ENCODE results near the gene SLC25A19. TPM values are rescaled to one million over a fixed set of nuclear protein-coding genes. Genes with fewer than 3 reads are reported as not detected.
A peak's percentile ranks its signal among the peaks of the same experiment; 100 is the strongest.
"Not testable (repeated sequence)": the region's sequence is repeated elsewhere in the genome, so short reads cannot be mapped to it uniquely, and the experiment has no call there.

SLC25A19 gene
- total RNA-seq, 4 donors from 2014 or later = 16.7 to 23.1 (median 20.1) TPM

GRCh38 chr17:75289832-75290337 lies 652 bp upstream of the SLC25A19 start:
- Histone ChIP-seq H3K4me1 (peaks cover 0 to 14% (median 4%) of the 10 kb centered on the region in 4 donors), H3K9me3 (no peaks in the 10 kb centered on the region), H3K27ac (peak overlapping the region; percentile 56 to 95 (median 93)), H3K36me3 (peaks cover 0 to 19% (median 0%) of the 10 kb centered on the region in 3 donors), H3K27me3 (no peaks in the 10 kb centered on the region), H3K4me3 (peak overlapping the region; percentile 66 to 83 (median 72))
- peak in 3 of 5 experiments; percentile 3 to 20 (median 17) for TF ChIP-seq CTCF (IDR thresholded peaks at IDR 0.05)
- no peak for TF ChIP-seq POLR2A (IDR thresholded peaks at IDR 0.05)
- no peak for TF ChIP-seq EP300 (IDR thresholded peaks at IDR 0.05)
- WGBS, 2 donors = 1% methylated on average over 26 of the region's 26 CpGs
- peak; percentile 54 to 58 for DNase-seq (ENCODE audit: low spot score in 2 of 2)

GRCh38 chr17:75288770-75289114 lies 491 bp downstream of the SLC25A19 start:
- Histone ChIP-seq H3K4me1 (peaks cover 0 to 14% (median 4%) of the 10 kb centered on the region in 4 donors), H3K9me3 (no peaks in the 10 kb centered on the region), H3K27ac (peak overlapping the region in 3 of 4 donors; percentile 68 to 95 (median 91)), H3K36me3 (peaks cover 0 to 29% (median 0%) of the 10 kb centered on the region in 3 donors), H3K4me3 (peak overlapping the region; percentile 66 to 83 (median 72)), H3K27me3 (no peaks in the 10 kb centered on the region)
- no peak for DNase-seq (ENCODE audit: low spot score in 2 of 2)
- TF ChIP-seq POLR2A (IDR thresholded peaks at IDR 0.05) (no peak), EP300 (IDR thresholded peaks at IDR 0.05) (no peak), CTCF (IDR thresholded peaks at IDR 0.05) (no peak)
- 1 to 2% methylated on average over 14 of the region's 14 CpGs for WGBS, 2 donors

GRCh38 chr17:75288359-75288758 lies 874 bp downstream of the SLC25A19 start:
- no peak for TF ChIP-seq POLR2A (IDR thresholded peaks at IDR 0.05)
- TF ChIP-seq EP300 (IDR thresholded peaks at IDR 0.05) = no peak
- TF ChIP-seq CTCF (IDR thresholded peaks at IDR 0.05) = no peak
- Histone ChIP-seq H3K27me3 (no peaks in the 10 kb centered on the region), H3K9me3 (no peaks in the 10 kb centered on the region), H3K36me3 (peaks cover 0 to 32% (median 0%) of the 10 kb centered on the region in 3 donors), H3K4me3 (peak overlapping the region; percentile 66 to 83 (median 72)), H3K27ac (peak overlapping the region in 1 of 4 donors; percentile 95), H3K4me1 (peaks cover 0 to 14% (median 4%) of the 10 kb centered on the region in 4 donors)
- DNase-seq (ENCODE audit: low spot score in 2 of 2) = no peak
- WGBS, 2 donors = 17 to 31% methylated on average over 2 of the region's 2 CpGs

GRCh38 chr17:75287221-75287620 lies 2.0 kb downstream of the SLC25A19 start:
- no peak for TF ChIP-seq POLR2A (IDR thresholded peaks at IDR 0.05)
- no peaks in the 10 kb centered on the region for H3K9me3 ChIP-seq
- no peak overlapping the region for H3K4me3 ChIP-seq
- peaks cover 0 to 14% (median 4%) of the 10 kb centered on the region in 4 donors for H3K4me1 ChIP-seq
- H3K27me3 ChIP-seq = no peaks in the 10 kb centered on the region
- WGBS, 2 donors = 80 to 83% methylated on average over 9 of the region's 9 CpGs
- no peak overlapping the region for H3K27ac ChIP-seq
- no peak for DNase-seq (ENCODE audit: low spot score in 2 of 2)
- peaks cover 0 to 43% (median 3%) of the 10 kb centered on the region in 3 donors for H3K36me3 ChIP-seq

GRCh38 chr17:75285123-75285522 lies 4.1 kb downstream of the SLC25A19 start:
- Histone ChIP-seq H3K27me3 (no peaks in the 10 kb centered on the region), H3K36me3 (peaks cover 0 to 63% (median 7%) of the 10 kb centered on the region in 3 donors), H3K4me3 (no peak overlapping the region), H3K4me1 (peaks cover 0 to 14% (median 4%) of the 10 kb centered on the region in 4 donors), H3K9me3 (no peaks in the 10 kb centered on the region), H3K27ac (no peak overlapping the region)
- TF ChIP-seq CTCF (IDR thresholded peaks at IDR 0.05) (no peak), POLR2A (IDR thresholded peaks at IDR 0.05) (no peak), EP300 (IDR thresholded peaks at IDR 0.05) (no peak)
- DNase-seq (ENCODE audit: low spot score in 2 of 2) = no peak
- 80 to 81% methylated on average over 6 of the region's 6 CpGs for WGBS, 2 donors

- not testable (repeated sequence) for H3K27ac ChIP-seq; H3K9me3 ChIP-seq; H3K4me1 ChIP-seq; H3K27me3 ChIP-seq; DNase-seq (ENCODE audit: low spot score in 2 of 2); H3K4me3 ChIP-seq
- 95 to 96% methylated on average over 4 of the region's 4 CpGs for WGBS, 2 donors
- H3K36me3 ChIP-seq = peaks cover 0 to 70% (median 7%) of the 10 kb centered on the region in 3 donors
Measured at GRCh38 chr17:75280189-75280588, 9.0 kb downstream of the SLC25A19 start.

All from tibial nerve (tissue), 4 donors.